Activated T-cell treated with anti-CD3 and anti-CD28 coated beads for 1 hour (primary cell): ENCODE measurements around the gene STK35.

ENCODE experiments used
- DNase-seq: peaks from one replicate; pipeline ENCODE4 v3.0.0-alpha.2; 2020; ENCODE audit warnings: low read depth

The STK35 gene

DNA sequence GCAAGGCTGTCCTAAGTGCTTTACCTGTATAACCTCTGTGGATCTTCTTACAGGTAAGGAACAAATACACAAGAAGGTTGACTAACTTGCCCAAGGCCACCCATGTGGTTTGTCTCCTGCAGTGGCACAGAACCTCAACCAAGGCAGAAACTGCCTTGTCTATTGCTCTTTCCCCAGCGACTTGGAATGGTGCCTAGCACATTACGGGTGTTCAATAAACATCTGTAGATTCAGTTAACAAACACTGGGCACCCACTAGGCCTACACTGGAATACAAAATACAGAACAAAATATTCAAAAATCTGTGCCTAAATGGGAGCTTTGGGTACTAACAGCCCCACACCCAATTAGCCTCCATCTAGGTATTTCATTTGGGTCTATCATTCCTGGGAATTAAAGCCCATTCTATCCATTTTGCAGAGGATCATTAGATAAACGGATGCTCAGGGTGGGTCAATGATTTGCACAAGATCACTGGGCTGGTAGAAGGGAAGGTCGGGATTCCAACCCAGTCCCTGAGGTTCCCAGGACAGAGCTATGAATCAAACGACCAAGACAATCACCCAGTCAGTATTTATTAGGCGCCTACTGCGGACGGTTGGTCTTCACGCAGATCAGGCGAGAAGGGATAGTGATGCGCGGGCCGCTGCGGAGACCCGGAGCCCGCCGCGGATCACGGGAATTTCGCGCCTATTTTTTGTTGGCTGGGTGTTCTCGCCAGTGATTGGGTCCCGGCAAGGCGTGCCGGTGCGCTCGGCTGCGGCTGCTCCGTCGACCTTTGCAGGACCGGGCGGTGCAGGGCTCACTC, at the start of gene STK35:
Gene STK35 (plus strand): TSS at position 771 of the 808 bp plus-strand sequence. CDS start 55 bp downstream, outside the sequence.
- no peak for DNase-seq

DNA sequence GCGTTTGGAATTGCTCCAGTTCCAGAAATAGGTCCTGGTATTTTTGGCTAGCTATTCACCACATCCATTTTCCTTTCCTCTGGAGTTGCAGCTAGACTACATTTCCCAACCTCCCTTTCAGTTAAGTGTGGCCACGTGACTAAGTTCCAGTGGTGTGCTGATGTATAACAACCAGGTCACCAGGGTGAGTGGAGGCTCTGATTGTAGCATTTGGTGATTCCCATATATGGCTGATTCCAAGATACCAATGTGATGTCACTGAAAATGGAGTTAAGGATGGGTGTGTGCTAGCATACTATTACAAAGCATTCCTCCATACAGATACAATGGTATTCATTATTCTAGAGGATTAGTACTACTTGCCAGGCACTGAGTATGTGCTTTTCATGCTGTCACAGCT, 49.7 kb upstream of the STK35 start:
- no peak for DNase-seq

DNA sequence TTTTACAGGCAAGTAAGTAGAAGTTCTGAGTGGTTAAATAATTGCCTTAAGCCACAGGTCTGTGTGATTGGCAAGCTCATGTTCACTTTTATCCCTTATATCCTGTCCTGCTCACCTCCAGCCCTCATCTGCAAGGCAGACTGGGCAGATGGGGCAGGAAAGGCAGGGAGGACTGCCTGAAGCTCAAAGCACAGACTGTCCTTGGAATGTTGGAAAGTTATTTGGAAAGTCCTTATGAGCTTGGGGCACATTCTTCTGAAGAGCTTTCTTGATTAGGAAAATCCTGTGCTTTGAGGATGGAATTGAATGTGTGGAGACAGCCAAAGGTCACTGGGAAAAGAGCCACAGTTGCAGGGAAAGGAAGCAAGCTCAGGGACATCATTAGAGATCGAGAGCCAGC, 48.9 kb upstream of the STK35 start:
- no peak for DNase-seq

DNA sequence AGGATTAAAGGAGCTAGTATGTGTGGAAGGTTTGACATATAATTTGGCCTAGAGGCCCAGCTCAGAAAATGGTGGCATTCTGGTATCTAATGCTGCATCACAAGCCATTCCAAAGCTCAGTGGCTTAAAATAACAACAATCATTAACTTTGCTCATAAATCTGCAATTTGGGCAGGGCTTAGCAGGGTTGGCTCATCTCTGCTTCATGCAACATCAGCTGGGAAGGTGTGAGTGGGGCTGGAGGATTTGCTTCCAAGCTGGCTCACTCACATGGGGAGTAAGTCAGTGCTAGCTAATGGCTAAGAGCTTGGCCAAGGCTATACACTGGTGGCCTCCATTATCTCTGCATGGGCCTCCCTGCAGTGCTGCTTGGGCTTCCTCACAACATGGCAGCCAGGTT, 48.0 kb upstream of the STK35 start:
- DNase-seq: no peak

DNA sequence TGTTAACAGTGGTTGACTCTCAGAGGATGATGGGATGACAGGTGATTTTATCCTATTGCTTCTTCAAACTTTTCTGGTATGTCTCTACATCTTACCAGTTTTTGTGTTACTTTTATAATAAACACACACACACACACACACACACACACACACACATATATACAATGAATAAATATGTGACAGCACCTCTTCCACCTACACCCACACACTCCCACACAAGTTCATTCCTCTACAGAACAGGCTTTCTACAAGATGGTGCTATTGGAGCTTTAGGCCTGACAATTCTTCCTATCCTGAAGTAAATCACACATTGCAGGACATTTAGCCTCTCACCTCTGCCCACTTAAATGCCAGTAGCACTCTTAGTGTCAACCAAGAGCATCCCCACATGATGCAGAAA, 46.7 kb upstream of the STK35 start:
- DNase-seq: no peak

DNA sequence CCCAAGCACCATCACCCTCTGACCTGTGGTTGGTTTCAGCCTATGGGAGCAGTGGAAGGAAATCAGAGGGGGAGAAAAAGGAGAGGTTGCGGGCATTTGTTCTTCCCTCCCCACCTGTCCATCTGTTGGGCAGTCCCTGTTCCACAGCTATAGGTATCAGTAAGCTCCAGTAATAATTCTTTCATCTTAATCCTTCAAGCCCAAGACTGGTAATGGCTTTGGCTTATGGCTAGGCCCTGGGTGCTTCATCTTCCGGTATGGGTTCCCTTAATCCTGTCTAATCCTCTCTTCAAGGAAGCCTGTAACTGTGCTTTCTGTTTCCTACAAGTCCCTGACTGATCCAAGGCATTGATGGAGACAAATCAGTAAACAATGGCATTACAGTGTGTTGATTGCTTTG, 42.2 kb upstream of the STK35 start:
- DNase-seq: no peak

DNA sequence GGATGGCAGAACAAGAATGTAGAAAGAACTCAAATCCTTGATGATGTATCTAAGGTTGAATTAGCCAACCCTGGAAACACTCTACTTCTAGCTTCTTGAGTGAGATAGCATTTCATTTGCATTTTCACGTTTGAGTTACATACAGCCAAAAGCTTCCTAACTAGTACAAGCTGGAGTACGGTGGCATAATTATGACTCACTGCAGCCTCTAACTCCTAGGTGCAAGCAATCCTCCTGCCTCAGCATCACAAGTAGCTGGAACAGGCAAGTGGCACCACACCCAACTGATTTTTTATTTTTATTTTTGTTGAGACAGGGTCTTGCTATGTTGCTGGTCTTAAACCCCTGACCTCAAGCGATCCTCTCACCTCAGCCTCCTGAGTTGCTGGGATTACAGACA, 36.5 kb upstream of the STK35 start:
- DNase-seq: no peak

DNA sequence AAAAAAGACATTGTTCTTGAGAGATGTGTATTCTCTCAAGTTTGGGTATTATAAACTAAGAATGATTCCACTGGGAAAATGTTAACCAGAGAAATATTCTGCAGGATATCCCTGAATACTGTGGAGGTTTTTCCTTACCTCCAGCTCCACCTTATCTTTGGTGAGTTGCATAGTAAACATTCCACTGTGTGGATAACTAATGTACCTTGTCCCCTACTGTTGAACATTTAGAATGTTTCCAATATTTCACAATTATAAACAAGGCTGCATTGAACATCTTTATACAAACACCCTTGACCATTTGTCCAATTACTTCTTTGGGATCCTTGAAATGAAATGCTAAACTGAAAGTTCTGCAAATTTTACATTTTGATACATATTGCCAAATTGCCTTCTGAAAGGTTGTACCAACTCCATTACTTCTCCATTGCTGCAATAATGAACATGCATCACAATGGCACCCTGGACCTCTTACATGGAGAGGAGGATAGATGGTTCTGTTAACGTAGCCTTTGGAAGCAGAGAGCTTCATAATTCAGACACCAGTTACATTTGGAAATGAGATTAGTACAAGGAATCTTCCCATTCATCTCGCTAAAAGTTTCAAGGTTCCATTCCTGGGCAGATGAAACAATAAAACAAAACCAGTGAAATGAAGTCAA, 35.0 kb upstream of the STK35 start:
- DNase-seq: no peak

DNA sequence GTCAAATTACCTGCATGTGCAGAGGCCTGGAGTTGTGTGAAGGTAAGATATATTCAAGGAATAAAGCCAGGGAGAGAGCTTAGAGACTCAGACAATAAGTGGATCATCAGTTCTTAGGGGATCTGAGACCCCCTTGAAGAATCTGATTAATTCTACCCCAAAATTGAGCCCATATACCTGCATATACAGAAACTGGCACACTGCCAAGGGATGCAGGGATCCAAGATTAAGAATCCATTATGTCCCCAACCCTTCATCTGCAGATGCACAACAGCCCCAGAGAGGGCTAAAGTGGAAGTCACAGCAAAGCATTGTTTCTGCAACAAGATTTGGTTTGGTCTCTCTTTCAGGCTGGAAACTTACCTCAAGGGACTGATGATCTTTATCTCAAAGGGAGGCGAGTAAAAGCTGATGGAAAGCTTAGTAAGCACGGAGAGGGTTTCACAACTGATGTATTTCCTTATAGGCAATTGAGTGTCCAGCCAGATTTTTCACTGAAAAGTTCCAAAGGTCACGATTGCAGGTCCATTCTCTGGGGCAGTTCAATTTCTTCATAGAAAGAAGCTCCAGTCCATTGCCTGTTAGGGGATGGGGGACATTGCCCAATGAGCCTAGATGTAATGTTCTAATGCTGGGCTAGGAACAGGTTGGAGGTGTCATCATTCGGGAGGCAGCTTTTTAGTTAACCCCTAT, 20.9 kb upstream of the STK35 start:
- DNase-seq: no peak

DNA sequence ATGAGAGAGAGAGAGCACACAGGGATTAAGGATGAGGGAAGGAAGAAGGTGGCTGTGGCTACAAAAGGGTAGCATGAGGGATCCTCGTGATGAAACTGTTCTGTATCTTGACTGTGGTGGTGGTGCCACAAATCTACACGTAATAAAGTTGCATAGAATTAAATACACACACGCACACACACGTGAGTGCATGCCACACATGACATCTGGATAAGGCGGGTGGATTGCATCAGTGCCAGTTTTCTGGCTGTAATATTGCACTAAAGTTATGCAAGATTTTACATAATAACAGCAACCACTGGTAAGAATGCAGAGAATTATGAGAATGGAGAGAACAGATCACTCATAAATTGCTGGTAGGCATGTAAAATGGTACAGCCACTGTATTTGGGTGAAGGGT, 16.9 kb upstream of the STK35 start:
- DNase-seq: no peak

DNA sequence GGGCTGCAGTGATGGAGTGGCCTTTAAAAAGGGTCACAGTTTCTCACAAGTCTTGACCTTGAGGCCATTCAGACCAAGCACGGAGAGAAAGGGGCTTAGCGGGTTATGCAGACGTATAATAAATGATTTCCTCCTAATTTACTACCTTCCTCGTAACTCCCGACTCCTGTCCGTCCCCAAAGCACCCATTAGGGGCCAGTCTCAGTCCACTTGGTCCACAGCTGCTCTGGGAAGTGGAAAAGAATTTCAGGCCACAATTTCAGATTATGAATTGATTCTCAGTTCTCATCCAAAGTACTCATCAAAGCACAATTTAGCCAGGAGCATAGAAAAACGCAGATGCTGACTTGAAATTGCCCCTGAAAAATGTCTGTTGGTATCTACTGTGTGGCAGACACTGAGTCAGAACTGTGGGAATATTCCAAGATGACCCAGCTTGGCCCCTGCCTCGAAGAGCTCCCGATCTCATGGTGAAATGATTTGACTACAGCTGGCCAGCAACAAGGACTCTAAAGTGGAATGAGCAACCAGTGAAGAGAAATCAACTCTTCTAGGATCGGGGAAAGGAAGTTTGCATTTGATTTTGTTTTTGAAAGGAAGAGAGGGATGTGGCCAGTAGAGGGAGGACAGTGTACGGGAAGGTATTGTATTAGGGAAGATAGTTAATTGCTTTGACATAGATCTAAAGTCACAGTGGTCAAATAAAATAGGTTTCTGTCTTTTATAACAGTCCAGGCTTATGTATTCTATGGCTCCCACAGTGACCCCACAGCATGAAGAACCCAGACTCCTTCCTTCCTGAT, 15.2 kb upstream of the STK35 start:
- no peak for DNase-seq

DNA sequence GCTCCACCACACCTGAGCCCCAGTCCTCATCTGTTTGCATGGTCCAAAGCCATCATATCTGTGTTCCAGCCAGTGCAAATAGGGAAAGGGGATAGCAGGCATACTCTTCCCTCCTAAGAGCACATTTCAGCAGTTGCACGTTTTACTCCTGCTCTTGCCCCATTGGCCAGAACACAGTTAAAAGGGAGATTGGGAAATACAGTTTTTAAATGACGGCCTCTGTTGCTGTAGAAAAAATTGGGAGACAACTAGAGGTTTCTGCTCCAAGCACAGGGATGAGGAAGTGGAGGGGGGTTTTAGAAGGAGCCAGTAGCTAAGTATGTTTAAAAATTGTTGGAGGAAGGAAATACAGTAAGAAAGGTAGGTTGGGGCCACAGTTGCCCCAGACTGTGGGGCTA, 14.6 kb upstream of the STK35 start:
- DNase-seq: no peak

DNA sequence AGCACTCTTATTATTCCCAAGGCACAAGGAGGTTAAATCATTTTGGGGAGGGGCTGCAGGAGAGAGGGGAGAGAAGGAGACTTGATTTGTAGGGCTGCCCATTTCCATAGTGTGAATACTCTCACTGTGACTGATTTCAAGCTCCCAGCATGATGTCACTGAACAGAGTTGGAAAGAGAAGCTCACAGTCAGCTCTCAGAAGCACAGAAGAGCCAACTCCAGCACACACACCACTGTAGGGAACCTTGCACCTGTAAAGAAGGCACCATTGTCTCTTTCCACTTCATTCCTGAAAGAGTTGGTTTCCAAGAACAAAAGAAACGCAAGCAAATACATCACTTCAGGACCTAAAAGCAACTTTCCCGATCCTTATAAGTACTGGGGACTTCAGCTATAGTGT, 12.7 kb upstream of the STK35 start:
- no peak for DNase-seq

DNA sequence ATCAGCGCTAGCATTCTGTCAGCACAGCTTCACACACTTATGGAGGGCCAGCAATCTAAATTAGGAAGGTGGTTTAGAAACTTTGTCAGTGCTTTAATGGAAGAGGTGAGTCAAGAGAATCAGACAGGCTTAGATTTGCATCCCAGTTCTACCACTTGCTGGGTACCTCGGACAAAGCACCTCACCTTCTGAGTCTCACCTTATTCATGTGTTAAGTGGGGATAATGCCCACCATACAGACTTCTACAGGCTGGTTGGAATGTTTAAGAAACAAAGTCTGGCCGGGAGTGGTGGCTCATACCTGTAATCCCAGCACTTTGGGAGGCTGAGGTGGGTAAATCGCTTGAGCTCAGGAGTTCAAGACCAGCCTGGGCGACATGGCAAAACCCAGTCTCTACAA, 12.2 kb upstream of the STK35 start:
- no peak for DNase-seq

DNA sequence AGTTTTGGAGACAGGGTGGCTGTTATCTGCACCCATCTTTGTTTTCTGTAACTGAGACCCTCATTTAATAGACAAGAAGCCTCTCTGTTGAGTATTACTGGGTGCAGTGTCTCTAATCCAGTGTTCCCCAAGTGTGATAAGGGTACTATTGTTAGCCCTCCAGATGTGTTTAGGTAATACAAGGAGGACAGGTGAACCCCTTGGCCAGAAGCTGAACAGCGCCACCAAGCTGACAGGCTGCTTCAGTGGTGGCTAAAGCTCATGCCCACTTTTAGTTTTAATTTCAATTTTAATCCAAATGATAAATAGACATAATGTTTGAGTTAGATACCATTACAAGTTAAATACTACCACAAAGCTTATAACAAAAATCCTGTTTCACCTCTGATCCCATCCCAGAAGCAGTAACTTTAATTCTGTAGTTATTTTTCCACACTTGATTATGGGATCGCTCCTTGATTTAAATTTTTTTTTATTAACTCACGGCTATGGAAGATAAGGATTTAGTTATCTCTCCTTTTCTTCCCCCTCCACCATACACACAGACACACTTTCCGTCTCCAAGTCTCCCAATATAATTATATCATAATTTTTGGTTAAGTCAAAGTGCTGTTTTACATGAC, 8.4 kb upstream of the STK35 start:
- DNase-seq: no peak

DNA sequence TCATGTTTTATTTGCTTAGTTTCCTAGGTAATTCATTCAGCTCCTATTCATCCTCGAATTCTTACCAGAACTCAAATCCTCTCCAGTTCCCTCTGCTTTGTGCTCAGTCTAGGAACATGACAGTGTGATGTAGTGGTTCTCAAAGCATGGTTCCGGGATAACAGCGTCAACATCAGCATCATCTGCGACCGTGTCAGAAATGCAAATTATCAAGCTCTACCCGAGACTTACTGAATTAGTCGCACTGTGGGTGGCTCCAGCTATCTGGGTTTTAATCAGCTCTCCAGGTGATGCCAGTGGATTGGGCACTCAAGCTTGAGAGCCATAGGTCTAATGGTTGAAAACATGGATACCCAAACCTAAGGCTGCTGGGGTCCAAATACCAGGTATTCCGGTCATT, 7.7 kb upstream of the STK35 start:
- DNase-seq: no peak

DNA sequence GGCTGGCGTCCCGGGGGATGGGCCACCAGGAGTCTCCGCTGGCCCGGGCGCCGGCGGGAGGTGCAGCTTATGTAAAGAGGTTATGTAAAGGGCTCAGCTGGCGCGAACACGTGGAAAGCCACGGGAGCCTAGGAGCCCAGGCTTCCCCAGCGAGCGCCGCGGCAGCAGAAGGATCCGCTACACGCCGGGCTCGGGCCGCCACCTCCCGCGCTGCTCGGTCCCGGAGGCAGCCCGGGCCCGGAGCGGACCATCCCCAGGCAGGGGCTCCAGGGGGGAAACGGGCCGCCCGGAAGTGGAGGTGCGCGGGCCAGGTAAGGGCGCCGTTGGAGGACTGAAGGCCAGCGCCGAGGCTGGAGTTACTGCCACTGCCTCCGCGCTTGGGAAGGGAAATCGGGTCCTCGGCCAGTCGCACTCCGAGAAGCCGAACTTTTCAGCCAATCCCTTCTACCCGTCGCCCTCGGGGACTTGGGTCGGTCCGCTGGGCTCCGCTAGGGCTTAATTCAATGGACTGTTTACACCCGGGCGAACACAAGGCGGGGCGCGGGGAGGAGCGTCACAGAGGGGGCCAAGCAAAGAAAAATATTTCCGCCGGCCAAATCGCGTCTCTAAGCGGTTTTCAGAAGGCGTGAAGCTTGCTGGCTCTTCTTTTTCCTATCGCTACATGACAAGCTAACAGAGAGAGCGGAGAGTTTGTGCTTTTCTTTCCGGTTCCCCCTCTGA, 398 bp downstream of the STK35 start:
- peak; percentile 84 for DNase-seq

DNA sequence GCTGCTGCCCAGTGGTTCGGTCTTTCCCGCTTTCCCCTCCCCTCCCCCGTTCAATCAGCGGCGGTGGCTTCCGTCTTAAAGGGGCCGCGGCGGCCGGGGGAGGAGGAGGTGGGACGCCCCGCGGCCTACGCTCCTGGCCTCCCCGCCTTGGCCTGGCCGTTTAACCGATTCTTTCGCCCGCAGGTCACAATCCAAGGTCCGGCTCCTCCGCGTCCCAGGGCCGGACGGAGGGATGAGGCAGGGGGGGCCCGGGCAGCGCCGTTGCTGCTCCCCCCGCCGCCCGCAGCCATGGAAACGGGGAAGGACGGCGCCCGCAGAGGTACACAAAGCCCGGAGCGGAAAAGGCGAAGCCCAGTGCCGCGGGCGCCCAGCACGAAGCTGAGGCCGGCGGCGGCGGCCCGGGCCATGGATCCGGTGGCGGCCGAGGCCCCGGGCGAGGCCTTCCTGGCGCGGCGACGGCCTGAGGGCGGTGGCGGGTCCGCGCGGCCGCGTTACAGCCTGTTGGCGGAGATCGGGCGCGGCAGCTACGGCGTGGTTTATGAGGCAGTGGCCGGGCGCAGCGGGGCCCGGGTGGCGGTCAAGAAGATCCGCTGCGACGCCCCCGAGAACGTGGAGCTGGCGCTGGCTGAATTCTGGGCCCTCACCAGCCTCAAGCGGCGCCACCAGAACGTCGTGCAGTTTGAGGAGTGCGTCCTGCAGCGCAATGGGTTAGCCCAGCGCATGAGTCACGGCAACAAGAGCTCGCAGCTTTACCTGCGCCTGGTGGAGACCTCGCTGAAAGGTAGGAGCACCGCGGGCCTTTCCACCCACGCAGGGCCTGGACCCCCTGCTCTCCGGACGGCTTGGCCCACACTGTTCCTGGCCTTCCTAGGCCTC, 1.2 kb downstream of the STK35 start:
- DNase-seq: peak; percentile 77

DNA sequence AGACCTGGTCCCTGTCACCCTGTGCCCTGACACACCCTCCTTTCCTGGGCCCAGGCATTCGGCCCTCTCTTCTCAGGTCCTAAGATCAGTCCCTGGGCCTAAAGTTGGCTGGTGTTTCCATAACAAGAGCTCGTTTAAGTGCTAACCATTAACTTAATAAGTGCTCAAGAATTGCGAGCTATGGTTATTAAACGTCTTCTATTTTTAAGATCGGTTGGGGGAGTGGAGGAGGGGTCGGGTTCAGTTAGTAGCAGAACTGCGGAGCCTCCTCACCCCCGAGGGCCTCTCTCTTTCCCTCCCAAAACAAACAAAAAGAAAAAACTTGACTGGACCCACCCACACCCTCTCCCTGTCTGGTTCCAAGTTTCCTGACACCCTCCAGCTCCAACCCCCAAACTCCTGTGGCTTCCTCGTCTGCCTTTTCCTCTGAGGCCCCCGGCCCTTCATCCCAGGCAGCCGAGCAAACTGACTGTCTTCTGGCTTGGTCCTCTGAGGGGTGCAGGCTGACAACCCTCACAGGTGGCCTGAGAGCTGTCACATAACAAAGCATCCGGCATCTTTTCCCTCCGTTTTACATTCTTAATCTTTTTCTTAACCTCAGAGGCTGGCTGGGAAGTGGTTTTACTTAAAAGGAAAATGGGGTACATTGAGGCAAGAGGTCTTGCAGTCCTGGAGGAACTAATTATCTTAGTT, 2.0 kb downstream of the STK35 start:
- no peak for DNase-seq

DNA sequence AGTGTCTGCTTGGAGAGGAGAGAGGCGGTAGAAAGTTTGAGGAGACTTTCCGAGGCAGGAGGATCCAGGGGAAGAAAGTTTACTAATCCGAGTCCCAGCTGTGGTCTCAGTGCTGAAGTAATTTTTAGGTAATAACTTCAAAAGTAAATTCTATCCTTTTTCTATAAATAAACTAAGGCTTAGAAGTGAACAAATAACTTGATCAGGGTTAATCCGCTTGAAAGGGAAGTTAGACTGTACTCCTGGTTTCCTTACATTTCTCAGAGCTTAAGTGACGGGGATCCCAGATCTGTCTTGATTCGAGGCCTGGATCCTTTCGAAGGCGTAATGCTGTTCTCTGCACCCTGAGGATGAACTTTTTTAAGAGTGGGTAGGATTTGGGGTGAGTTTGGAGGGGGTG, 2.6 kb downstream of the STK35 start:
- DNase-seq: no peak
